Skeletal muscle tissue (tissue), 4 donors: ENCODE results near the gene TENT4A. TPM values are rescaled to one million over a fixed set of nuclear protein-coding genes. Genes with fewer than 3 reads are reported as not detected.

Experiments used
- H3K27ac ChIP-seq: one replicate; pipeline ENCODE4 v1.7.0; 2013; ENCODE audit warnings: mild to moderate bottlenecking, low read depth, low read length, inconsistent platforms
- H3K27me3 ChIP-seq, 3 donors: one replicate each; pipeline ENCODE4 v1.7.0; 2013; ENCODE audit warnings: low read length in 3 of 3; ENCODE audit not compliant: control insufficient read depth in 3 of 3, insufficient read depth in 3 of 3
- H3K36me3 ChIP-seq, 3 donors: one replicate each; pipeline ENCODE4 v1.7.0; 2013; ENCODE audit warnings: low read length in 3 of 3; ENCODE audit not compliant: control insufficient read depth in 3 of 3, insufficient read depth in 3 of 3
- H3K4me1 ChIP-seq, 3 donors: one replicate each; pipeline ENCODE4 v1.7.0; 2013; ENCODE audit warnings: low read length in 3 of 3, mild to moderate bottlenecking in 3 of 3; ENCODE audit not compliant: control insufficient read depth in 3 of 3, insufficient read depth in 3 of 3
- H3K4me3 ChIP-seq, 3 donors: one replicate each; pipeline ENCODE4 v1.7.0; 2013; ENCODE audit warnings: low read length in 3 of 3
- H3K9ac ChIP-seq, 3 donors: one replicate each; pipeline ENCODE4 v1.7.0; 2013; ENCODE audit warnings: low read length in 3 of 3, mild to moderate bottlenecking in 3 of 3, moderate library complexity in 2 of 3, low read depth in 1 of 3
- H3K9me3 ChIP-seq, 3 donors: one replicate each; pipeline ENCODE4 v1.7.0; 2013; ENCODE audit warnings: low read length in 3 of 3; ENCODE audit not compliant: control insufficient read depth in 3 of 3
- total RNA-seq: library from RNA; depleted of rRNA; stranded (reverse); fragments of >200 nt; gene quantifications from one replicate; pipeline ENCODE4 v1.2.3, GENCODE V29; 2014
- donor health status: Osteomylitis.

TENT4A gene
- total RNA-seq, 1 donor from 2014 or later, result 15.1 TPM

DNA sequence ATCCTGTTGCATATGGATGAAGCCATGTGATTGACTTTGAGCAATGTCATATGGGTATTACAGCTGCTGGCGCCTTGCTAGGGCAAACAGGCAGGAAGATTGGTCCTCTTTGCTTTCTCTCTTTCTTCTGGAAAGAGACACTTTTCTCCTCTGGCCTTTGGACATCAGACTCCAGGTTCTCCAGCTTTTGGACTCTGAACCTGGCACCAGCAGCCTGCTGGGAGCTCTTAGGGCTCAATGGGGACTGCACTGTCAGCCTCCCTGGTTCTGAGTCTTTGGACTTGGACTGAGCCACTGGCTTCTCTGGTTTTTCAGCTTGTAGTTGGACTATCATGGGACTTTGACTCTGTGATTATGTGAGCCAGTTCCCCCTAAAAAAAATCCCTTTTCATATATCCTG is 34.8 kb upstream of the TENT4A start:
- H3K4me3 ChIP-seq, result no peak overlapping the region
- no peaks in the 10 kb centered on the region for H3K36me3 ChIP-seq
- H3K27ac ChIP-seq, result no peak overlapping the region
- no peak overlapping the region for H3K9ac ChIP-seq
- no peaks in the 10 kb centered on the region for H3K4me1 ChIP-seq
- H3K27me3 ChIP-seq, result peaks cover 2 to 12% (median 3%) of the 10 kb centered on the region in 3 donors
- H3K9me3 ChIP-seq, result no peaks in the 10 kb centered on the region

DNA sequence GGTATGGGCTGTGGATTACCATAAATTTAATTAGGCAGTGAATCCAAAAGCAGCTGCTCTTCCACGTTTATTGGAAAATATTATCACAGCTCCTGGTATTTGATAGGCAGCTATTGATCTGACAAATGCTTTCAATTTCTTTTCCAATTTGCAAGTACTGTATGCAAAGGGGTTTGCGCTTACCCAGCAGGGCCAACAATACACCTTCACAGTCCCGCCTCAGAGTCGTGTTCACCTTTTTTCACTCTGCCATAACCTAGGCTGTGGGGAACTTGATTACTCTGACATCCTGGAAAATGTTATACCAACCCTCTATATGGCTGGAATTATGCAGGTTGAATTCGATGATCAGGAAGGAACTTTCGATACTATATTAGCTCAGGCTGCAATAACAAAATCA is 32.3 kb upstream of the TENT4A start:
- H3K9ac ChIP-seq, result no peak overlapping the region
- no peak overlapping the region for H3K4me3 ChIP-seq
- no peak overlapping the region for H3K27ac ChIP-seq
- no peaks in the 10 kb centered on the region for H3K9me3 ChIP-seq
- H3K4me1 ChIP-seq, result no peaks in the 10 kb centered on the region
- H3K27me3 ChIP-seq, result peaks cover 2 to 12% (median 3%) of the 10 kb centered on the region in 3 donors
- H3K36me3 ChIP-seq, result no peaks in the 10 kb centered on the region

DNA sequence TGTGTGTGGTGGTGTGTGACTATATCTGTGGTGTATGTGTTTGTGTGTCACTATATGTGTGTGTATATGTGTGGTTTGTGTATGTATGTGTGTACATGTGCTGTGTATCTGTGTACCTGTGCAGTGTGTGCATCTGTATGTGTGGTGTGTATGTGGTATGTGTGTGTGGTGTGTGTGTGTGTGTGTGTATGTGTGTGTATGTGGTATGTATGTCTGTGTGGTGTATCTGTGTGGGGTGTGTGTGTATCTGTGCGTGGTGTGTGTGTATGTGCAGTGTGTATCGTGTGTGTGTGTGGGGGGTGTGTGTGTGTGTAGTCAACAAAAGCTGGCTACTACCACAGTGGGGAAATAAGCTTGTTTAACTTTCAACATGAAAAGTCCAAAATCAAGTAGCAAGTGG is 31.6 kb upstream of the TENT4A start:
- Histone ChIP-seq H3K9ac (no peak overlapping the region), H3K4me1 (no peaks in the 10 kb centered on the region), H3K27ac (no peak overlapping the region), H3K27me3 (peaks cover 2 to 12% (median 3%) of the 10 kb centered on the region in 3 donors), H3K36me3 (no peaks in the 10 kb centered on the region), H3K9me3 (no peaks in the 10 kb centered on the region), H3K4me3 (no peak overlapping the region)

DNA sequence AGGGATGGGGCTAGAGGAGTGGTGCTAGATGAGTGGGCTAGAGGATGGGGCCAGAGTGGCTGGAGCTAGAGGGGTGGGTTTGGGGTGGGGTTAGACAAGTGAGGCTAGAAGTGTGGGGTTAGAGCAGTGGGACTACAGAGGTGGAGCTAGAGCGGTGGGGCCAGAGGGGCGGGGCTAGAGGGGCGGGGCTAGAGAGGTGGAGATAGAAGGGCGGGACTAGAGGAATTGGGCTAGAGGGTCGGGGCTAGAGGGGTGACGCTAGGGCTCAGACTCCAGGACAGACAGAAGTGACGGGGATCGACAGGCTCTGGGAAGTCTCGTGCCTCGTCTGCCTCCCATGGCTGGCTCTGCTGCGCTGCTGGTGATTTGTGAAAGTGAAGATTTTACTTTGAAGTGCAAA is 31.0 kb upstream of the TENT4A start:
- peaks cover 0 to 4% (median 4%) of the 10 kb centered on the region in 3 donors for H3K4me1 ChIP-seq
- no peaks in the 10 kb centered on the region for H3K9me3 ChIP-seq
- H3K4me3 ChIP-seq, result no peak overlapping the region
- H3K27me3 ChIP-seq, result peaks cover 2 to 12% (median 3%) of the 10 kb centered on the region in 3 donors
- H3K36me3 ChIP-seq, result no peaks in the 10 kb centered on the region
- H3K27ac ChIP-seq, result no peak overlapping the region
- H3K9ac ChIP-seq, result no peak overlapping the region

DNA sequence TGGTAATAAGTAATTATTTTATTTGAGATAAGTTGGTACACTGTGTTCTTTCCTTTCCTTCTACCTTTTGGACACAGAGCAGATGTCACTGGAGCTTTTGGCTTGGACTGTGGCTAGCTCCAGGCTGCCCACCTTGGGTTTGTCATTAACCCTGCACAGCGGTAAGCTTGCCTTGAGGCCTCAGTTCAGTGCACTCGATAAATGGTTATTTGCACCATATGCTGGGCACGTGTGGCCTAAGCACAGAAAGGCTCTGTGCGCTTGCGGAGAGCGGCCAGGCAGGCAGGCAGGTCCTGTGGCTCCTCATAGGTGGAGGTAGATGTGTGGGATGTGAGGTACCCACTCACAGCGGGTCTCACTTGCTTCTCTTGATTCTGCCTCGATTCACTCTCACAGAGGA is 30.0 kb upstream of the TENT4A start:
- no peaks in the 10 kb centered on the region for H3K9me3 ChIP-seq
- H3K27me3 ChIP-seq, result peaks cover 2 to 12% (median 3%) of the 10 kb centered on the region in 3 donors
- H3K4me3 ChIP-seq, result no peak overlapping the region
- no peak overlapping the region for H3K9ac ChIP-seq
- H3K4me1 ChIP-seq, result peaks cover 0 to 6% (median 5%) of the 10 kb centered on the region in 3 donors
- no peaks in the 10 kb centered on the region for H3K36me3 ChIP-seq
- no peak overlapping the region for H3K27ac ChIP-seq

DNA sequence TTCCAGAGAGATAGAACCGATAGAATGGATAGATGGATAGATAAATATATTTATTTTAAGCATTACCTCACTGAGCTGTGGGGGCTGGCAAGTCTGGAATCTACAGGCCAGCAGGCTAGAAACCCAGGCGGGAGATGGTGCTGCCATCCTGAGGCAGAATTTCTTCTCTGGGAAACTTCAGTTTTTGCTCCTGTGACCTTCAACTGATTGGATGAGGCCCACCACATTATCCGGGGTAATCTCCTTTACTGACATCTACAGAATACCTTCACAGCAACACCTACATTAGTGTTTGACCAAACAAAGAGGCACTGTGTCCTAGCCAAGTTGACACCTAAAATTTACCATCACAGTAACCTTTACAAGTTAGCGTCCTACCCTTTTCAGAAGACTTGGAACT is 29.2 kb upstream of the TENT4A start:
- H3K27ac ChIP-seq, result no peak overlapping the region
- H3K36me3 ChIP-seq, result no peaks in the 10 kb centered on the region

DNA sequence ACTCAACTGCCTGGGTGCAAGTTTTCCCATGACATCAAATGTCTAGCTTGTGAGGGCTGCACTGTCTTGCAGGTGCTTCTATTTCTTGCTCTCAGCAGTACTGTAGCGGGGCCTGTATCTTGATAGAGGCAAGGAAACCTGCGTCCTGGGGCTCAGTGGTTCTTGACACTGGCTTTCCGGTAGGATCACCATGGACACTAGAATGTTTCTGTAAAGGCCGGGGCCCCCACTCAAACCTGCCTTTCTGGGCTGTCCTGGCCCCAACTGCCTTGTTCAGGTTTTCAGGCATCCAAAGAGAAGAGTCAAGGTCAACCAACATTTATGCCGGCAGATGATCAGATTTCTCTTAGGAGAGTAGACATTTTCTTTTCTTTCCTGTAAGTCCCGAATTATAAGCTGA is 26.7 kb upstream of the TENT4A start:
- Histone ChIP-seq H3K4me3 (no peak overlapping the region), H3K36me3 (no peaks in the 10 kb centered on the region), H3K9ac (no peak overlapping the region), H3K27me3 (peaks cover 0 to 9% (median 7%) of the 10 kb centered on the region in 3 donors), H3K27ac (no peak overlapping the region), H3K9me3 (no peaks in the 10 kb centered on the region), H3K4me1 (peaks cover 0 to 6% (median 5%) of the 10 kb centered on the region in 3 donors)

More for the DNA sequence above, 29.2 kb upstream of the TENT4A start:
- Histone ChIP-seq H3K9ac (no peak overlapping the region), H3K9me3 (no peaks in the 10 kb centered on the region), H3K4me3 (no peak overlapping the region), H3K4me1 (peaks cover 0 to 6% (median 5%) of the 10 kb centered on the region in 3 donors), H3K27me3 (peaks cover 2 to 12% (median 3%) of the 10 kb centered on the region in 3 donors)

DNA sequence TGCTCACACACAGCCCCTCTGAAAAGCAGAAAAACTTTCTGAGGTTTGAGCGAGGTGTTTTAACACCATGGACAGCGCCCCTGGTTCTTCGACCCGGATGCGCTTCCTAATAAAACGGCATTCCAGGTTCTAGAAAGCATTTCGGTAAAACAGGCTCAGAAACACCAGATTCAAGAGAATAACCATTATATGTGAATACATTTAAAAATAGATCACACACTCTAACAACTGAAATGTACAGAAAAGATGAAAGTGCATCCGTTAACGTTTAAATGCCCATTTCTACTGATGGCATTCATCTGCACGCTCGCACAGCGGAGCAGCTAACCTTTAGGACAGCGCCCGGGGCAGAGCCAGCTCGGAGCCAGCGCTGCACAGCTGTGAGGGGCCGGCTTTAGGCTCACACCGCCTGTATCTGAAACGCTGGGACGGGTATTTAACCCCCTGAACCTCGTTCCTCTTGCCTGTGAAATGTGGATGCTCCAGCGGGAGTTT is 26.3 kb upstream of the TENT4A start:
- H3K9me3 ChIP-seq, result no peaks in the 10 kb centered on the region
- peak overlapping the region; percentile 61 to 67 (median 64) for H3K4me3 ChIP-seq
- H3K27ac ChIP-seq, result no peak overlapping the region
- H3K36me3 ChIP-seq, result no peaks in the 10 kb centered on the region
- H3K4me1 ChIP-seq, result peaks cover 0 to 6% (median 5%) of the 10 kb centered on the region in 3 donors
- no peak overlapping the region for H3K9ac ChIP-seq
- peaks cover 0 to 7% (median 5%) of the 10 kb centered on the region in 3 donors for H3K27me3 ChIP-seq

DNA sequence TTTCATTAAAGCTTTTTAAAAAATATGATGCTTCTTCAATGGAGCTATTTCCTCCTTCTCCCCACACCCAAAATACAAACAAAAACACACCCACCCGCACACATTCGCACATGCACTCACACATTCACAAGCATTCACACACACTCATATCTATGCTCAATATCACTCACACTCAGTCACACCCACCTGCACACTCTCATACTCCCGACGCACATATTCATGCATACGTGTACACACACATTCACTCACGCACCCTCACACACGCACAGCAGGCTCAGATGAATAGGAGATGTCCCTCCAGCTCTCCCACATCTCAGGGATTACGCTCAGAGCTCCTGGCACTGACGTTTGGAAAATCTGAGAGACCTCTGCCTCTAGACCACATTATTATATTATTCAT is 25.7 kb upstream of the TENT4A start:
- Histone ChIP-seq H3K9me3 (no peaks in the 10 kb centered on the region), H3K4me3 (peak overlapping the region in 2 of 3 donors; percentile 61 to 67), H3K4me1 (peaks cover 0 to 6% (median 5%) of the 10 kb centered on the region in 3 donors), H3K9ac (no peak overlapping the region), H3K27ac (no peak overlapping the region), H3K27me3 (peaks cover 0 to 7% (median 4%) of the 10 kb centered on the region in 3 donors), H3K36me3 (no peaks in the 10 kb centered on the region)

DNA sequence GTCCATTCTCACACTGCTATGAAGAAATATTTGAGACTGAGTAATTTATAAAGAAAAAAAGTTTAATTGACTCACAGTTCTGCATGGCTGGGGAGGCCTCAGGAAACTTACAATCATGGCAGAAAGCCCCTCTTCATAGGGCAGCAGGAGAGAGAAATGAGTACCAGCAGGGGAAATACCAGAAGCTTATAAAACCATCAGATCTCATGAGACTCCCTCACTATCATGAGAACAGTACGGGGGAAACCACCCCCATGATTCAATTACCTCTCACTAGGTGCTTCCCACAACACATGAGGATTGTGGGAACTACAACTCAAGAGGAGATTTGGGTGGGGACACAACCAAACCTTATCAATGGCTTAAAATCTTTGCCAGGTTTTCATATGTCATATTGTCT is 20.3 kb upstream of the TENT4A start:
- no peaks in the 10 kb centered on the region for H3K36me3 ChIP-seq
- no peak overlapping the region for H3K9ac ChIP-seq
- H3K27ac ChIP-seq, result no peak overlapping the region
- no peaks in the 10 kb centered on the region for H3K9me3 ChIP-seq
- H3K4me3 ChIP-seq, result no peak overlapping the region
- H3K4me1 ChIP-seq, result no peaks in the 10 kb centered on the region
- H3K27me3 ChIP-seq, result peaks cover 0 to 3% (median 0%) of the 10 kb centered on the region in 3 donors
